ENCODE data around the gene KCNQ1.

KCNQ1 gene

GRCh38 chr11:2890466-2891294 lies 445.9 kb downstream of the KCNQ1 start:
- FAIRE-seq = no peak

GRCh38 chr11:2891326-2892214 lies 446.8 kb downstream of the KCNQ1 start:
- TF ChIP-seq CTCF (IDR thresholded peaks at IDR 0.05; ENCODE audit: insufficient read depth, missing control alignments) = peak; percentile 3
- DNase-seq (ENCODE audit: insufficient read length, low spot score) = peak; percentile 63
- no peak for FAIRE-seq

More at GRCh38 chr11:2890466-2891294, 445.9 kb downstream of the KCNQ1 start:
- TF ChIP-seq CTCF (IDR thresholded peaks at IDR 0.05; ENCODE audit: insufficient read depth, missing control alignments) = no peak
- no peak for DNase-seq (ENCODE audit: insufficient read length, low spot score)

GRCh38 chr11:2892215-2892966 lies 447.6 kb downstream of the KCNQ1 start:
- no peak for DNase-seq (ENCODE audit: insufficient read length, low spot score)
- TF ChIP-seq CTCF (IDR thresholded peaks at IDR 0.05; ENCODE audit: insufficient read depth, missing control alignments) = peak; percentile 71
- no peak for FAIRE-seq

- no peak for FAIRE-seq
- TF ChIP-seq CTCF (IDR thresholded peaks at IDR 0.05; ENCODE audit: insufficient read depth, missing control alignments) = no peak
- DNase-seq (ENCODE audit: insufficient read length, low spot score) = no peak
Observed at GRCh38 chr11:2892967-2893528, 448.2 kb downstream of the KCNQ1 start.

- no peak for TF ChIP-seq CTCF (IDR thresholded peaks at IDR 0.05; ENCODE audit: insufficient read depth, missing control alignments)
- DNase-seq (ENCODE audit: insufficient read length, low spot score) = no peak
- no peak for FAIRE-seq
Observed at GRCh38 chr11:2893935-2894334, 449.1 kb downstream of the KCNQ1 start.

- no peak for FAIRE-seq
- DNase-seq (ENCODE audit: insufficient read length, low spot score) = no peak
- TF ChIP-seq CTCF (IDR thresholded peaks at IDR 0.05; ENCODE audit: insufficient read depth, missing control alignments) = no peak
Observed at GRCh38 chr11:2896047-2896446, 451.2 kb downstream of the KCNQ1 start.
